Activated T-cell treated with anti-CD3 and anti-CD28 coated beads, Interleukin-2, amount 50 U/mL, for 1 hour (primary cell): ENCODE measurements around the gene NAA60.

Source experiments
- DNase-seq: peaks from one replicate; pipeline ENCODE4 v3.0.0-alpha.2; 2020

Gene NAA60

GRCh38 chr16:3443108-3444031, at the start of gene NAA60, which contains the start of gene ZNF597:
NAA60 (plus strand) TSS chr16:3443680; CDS start chr16:3476228, 32,548 bp downstream.
ZNF597 (minus strand) TSS chr16:3443504; CDS start chr16:3443153, 351 bp downstream.
- DNase-seq, result peak; percentile 70

DNA sequence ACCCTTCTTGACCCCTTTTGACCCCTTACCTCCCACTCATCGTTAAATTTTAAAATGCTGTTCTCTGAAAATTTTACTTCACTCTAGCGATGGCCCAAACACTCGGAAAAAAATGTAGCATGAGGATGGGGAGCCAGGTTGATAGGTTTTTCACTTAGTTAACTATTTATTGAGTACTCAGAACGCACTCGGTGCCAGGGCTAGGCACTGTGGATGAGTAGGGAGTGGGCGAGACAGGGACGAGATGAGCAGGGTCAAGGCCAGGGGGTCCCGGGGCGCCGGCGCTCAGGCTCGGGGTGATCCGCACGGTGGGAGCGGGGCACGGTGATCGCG, 43.1 kb upstream of the NAA60 start:
- DNase-seq, result no peak

- DNase-seq, result peak; percentile 96
Measured at GRCh38 chr16:3400779-3401688, 42.4 kb upstream of the NAA60 start, which contains the start of the genes ZNF174 and ZSCAN32. ZNF174 (plus strand) TSS chr16:3401215; CDS start chr16:3402005, 790 bp downstream. ZSCAN32 (minus strand) TSS chr16:3401004; CDS start chr16:3397557, 3,447 bp downstream.

GRCh38 chr16:3401719-3402397, 41.6 kb upstream of the NAA60 start:
- no peak for DNase-seq

DNA sequence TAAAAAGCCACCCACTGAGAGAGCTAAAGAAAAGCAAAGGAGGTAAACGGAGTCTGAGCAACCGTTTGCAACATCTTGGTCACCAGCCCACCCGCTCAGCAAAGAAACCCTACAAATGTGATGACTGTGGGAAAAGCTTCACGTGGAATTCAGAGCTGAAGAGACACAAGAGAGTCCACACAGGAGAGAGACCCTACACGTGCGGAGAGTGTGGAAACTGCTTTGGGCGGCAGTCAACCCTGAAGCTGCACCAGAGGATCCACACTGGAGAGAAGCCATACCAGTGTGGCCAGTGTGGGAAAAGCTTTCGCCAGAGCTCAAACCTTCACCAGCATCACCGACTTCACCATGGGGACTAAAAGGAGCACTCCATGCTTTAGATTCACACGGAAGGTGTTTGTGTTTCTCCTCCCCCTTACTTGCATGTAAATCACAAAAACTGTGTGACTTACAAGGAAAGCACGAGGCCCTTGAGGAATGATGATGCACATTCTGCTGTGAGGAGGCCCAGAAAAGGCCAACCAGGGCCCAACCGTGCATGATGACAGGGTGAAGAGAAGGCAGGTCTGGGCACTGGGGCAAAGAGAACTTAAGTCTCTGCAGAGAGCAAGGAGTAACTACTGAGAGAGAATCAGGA, 34.8 kb upstream of the NAA60 start:
- DNase-seq, result no peak

DNA sequence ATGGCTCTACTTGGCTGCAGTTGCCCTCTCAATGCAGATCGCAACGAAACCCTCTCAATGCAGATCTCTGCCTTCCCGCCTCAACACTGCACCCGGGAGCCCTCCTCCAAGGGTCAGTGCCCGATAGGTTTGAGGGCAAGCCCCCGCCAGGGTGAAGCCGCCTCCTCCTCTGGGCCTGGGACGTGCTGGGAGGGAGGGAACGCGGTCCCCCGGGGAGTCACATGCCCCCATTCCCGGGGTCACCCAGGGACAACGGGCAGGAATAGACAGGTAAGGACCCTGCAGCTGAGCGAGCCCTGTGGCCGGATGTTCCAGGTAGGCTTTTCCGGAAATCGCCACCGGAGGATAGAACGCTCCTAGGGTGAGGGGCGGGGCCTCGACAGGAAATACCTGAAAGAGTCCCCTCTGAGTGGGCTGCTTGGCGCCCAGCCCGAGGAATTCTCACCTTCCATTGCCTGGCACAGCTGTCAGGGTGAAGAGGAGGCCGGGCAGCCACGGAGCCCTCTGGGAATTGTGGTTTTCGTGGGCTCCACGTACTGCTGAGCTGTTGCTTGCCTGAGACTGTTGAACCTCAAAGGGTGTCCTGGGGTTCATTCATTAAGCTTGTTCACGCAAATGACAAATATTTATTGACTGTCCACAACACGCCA, 29.6 kb upstream of the NAA60 start:
- no peak for DNase-seq

- DNase-seq, result peak; percentile 36
Measured at GRCh38 chr16:3431779-3432219, 11.7 kb upstream of the NAA60 start.

- DNase-seq, result no peak
Measured at GRCh38 chr16:3434373-3434772, 9.1 kb upstream of the NAA60 start.

GRCh38 chr16:3439637-3440036, 3.8 kb upstream of the NAA60 start:
- no peak for DNase-seq

DNA sequence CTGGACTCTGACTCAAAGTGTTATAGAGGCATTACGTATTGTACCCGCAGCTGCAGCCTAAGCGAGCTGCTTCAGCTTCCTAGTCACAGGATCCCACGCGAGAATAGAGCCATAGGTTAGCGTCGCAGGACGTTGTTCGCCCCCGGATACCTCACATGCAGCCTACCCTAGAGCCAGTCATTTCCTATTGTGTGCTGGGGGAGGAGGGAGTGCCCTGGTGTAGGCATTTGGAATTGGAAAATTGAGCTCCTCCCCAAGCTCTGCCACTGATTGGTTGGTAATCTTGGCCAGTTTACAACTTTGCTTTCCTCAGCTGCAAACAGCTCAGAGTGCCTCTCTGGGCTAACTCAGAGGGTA, 530 bp downstream of the NAA60 start:
- DNase-seq, result no peak

DNA sequence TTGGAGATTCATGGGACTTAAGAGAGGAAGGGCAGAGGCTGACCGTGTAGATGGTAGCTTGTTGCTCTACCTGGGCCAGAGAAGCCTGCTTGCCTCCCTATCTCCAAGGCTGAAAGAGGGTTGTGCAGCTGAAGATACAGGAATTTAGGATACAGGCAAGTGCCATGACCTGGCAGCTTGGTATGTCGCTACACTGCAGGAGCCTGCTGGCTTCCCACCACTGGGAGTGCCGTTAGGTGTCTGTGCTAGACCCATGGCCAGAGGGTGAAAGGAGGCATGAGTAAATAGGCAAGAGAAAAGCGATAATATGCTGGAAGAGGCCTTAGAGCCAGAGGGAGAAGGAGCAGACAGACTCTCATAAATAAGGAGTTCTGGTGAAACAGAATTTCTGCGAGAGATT, 10.6 kb downstream of the NAA60 start:
- DNase-seq, result no peak

GRCh38 chr16:3454631-3455147, 11.2 kb downstream of the NAA60 start:
- DNase-seq, result no peak

- peak; percentile 92 for DNase-seq
Measured at GRCh38 chr16:3457434-3458252, 14.2 kb downstream of the NAA60 start.

- DNase-seq, result no peak
Measured at GRCh38 chr16:3458278-3458851, 14.9 kb downstream of the NAA60 start.

GRCh38 chr16:3458852-3459361, 15.4 kb downstream of the NAA60 start:
- DNase-seq, result no peak

- DNase-seq, result no peak
Measured at GRCh38 chr16:3459401-3460090, 16.1 kb downstream of the NAA60 start.

DNA sequence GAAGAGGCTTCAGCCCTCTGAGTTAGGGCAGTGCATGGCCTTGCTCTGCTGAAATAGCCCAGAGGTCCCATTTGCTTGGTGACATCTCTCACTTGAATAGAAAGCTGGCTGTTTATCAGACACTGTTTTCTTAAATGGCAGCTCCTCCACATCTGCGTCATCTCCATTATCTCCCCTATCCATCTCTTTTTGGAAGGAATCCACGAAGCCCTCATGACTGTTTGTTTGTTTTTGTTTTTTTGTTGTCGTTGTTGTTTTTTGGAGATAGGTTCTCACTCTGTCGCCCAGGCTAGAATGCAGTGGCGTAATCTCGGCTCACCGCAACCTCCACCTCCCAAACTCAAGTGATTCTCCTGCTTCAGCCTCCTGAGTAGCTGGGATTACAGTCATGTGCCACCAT, 16.6 kb downstream of the NAA60 start:
- DNase-seq, result no peak

- no peak for DNase-seq
Measured at GRCh38 chr16:3460585-3460984, 17.1 kb downstream of the NAA60 start.

DNA sequence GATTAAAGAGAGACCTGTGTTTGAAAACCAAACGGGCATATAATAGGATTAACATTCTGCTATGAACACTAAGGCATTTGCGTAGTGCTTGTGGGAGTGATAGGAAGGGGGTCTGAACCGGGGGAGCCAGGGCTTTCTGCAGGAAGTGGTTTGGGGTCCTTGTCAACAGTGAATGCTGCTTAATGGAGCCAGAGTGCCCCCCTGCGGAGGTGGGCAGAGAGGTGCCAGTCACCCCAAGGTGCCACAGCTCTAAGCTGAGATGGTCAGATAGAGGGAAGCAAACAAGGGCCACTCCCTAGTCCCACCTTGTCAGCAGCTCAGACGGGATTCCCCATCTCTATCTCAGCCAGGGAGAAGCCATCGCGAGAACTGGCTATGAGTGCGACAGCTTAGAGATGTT, 17.7 kb downstream of the NAA60 start:
- peak; percentile 58 for DNase-seq
